ENCODE results near the gene ANKRD30A. TPM values are rescaled to one million over a fixed set of nuclear protein-coding genes. Genes with fewer than 3 reads are reported as not detected.
"Not testable (repeated sequence)": the region's sequence is repeated elsewhere in the genome, so short reads cannot be mapped to it uniquely, and the experiment has no call there.

The ANKRD30A gene
- total RNA-seq, 2 experiments from 2014 or later, result not detected

DNA sequence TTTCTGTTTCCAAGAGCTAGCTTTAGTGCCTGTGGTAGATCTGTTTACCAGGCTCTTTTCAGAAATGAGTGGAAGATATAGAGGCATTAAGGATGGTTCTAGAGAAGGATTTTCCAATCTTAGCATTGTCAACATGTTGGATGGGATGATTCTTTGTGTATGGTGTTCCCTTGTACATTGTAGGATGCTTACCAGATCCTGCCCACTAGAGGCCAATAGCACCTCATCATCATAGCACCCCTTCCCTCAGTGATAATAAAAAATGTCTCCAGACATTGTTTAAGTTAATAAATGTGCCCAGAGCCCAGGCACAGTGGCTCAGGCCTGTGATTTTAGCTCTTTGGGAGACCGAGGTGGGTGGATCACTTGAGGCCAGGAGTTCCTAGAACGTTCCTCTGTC lies 121.2 kb downstream of the ANKRD30A start:
- POLR2A ChIA-PET, result no interaction called here
- CTCF ChIA-PET, result no interaction called here

DNA sequence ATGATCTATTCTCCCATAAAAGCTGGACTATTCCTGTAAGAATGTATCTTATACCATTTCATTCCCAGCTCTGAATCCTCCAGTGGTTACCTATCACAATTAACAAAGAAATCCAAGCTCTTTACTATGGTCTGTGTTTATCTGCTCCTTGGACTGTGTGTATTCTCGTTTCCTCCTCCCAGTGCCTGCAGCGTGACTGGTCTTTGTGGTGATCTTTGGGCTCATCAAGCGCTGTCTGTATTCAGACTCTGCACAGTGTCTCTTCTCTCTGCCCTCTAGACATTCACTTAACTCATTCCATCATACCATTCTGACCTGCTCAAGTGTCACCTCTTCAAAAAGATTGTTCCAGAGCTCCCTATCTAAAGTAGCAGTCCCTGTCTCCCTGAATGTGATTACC lies 130.4 kb downstream of the ANKRD30A start:
- CTCF ChIA-PET, POLR2A ChIA-PET: not testable (repeated sequence)

DNA sequence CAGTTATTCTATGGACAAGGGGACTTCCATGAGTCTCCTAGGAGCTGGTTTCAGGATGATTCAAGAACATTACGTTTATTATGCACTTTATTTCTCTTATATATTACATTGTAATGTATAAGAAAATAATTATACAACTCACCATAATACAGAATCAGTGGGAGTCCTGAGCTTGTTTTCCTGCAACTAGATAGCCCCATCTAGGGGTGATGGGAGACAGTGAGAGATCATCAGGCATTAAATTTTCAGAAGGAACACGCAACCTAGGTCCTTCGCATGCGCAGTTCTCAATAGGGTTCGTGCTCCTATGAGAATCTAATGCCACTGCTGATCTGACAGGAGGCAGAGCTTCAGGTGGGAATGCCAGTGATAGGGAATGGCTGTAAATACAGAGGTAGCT lies 137.9 kb downstream of the ANKRD30A start:
- ChIA-PET CTCF (no interaction called here), POLR2A (no interaction called here)

DNA sequence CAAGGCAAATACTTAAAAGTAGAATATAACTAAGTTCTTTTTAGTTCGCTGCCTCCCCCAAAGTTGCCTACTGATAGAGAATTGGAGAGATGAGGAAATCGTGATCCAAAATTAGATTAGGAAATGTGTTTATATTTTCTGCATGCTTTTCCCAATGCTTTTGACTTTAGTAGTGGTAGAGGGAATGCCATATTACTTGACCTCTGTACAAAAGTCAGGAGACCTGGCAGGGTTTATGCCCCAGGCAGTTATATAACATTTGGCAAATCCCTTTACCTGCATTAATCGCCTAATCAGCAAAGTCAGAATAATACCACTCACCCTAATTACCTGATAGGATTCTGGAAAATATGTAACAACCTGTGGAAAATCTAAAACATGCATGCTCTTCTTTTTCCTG lies 142.9 kb downstream of the ANKRD30A start:
- CTCF ChIA-PET, result no interaction called here
- POLR2A ChIA-PET, result no interaction called here

DNA sequence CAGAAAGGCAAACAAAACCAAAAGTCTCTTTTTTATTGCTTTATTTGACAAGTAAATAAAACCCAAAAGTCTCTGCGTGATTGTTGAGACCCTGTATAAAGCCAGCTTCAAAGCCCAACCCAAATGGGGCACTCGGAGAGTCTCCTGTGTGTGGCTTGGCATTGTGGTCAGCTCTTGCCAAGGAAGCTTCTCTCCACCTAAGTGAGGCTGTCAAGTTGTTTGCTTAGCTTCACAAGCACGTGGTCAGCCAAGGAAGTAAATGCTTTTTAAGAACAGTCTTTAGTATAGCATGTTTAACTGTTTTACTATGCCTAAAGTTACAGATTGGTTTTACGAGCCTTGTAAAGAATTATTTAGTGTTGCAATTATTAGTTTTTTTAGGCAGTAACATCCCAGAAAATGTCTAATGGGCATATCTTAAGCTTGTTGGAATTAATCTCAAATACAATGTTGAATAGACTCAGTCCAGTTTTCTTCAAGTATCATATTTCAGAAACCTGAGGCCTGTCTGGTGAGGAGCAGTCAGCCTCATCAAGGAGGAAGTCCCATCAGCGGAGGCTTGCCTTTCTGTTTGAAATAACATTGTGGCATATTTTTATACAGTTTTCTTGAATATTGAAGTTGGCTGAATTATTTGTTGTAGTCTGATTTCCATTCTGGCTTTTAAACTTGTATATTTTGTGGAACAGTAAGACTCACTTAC lies 144.3 kb downstream of the ANKRD30A start:
- ChIA-PET POLR2A (no interaction called here), CTCF (no interaction called here)

DNA sequence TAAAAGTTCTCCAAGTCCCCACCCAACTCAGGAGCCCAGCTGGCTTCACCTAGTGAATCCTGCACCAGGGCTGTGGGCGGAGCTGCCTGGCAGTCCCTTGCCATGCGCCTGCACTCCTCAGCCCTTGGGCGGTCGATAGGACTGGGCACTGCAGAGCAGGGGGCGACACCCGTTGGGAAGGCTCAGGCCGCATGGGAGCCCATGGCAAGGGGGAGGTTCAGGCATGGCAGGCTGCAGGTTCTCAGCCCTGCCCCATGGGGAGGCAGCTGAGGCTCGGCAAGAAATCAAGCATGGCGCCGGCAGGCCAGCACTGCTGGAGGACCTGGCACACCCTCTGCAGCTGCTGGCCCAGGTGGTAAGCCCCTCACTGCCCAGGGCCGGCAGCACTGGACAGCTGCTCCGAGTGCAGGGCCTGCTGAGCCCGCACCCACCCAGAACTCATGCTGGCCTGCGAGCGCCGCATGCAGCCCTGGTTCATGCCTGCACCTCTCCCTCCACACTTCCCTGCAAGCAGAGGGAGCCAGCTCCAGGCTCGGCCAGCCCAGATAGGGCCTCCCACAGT lies 149.9 kb downstream of the ANKRD30A start:
- POLR2A ChIA-PET, result no interaction called here

DNA sequence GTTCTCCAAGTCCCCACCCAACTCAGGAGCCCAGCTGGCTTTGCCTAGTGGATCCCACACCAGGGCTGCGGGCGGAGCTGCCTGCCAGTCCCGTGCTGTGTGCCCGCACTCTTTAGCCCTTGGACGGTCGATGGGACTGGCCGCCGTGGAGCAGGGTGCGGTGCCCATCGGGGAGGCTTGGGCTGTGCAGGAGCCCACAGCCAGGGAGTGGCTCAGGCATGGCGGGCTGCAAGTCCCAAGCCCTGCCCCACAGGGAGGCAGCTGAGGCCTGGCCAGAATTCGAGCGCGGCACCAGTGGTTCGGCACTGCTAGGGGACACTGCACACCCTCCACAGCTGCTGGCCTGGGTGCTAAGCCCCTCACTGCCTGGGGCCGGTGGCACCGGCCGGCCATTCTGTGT lies 159.7 kb downstream of the ANKRD30A start:
- POLR2A ChIA-PET, result no interaction called here

More for the DNA sequence above, 149.9 kb downstream of the ANKRD30A start:
- CTCF ChIA-PET, result interaction anchor here (0.7 kb wide), 1 partner anchor 447 kb away, joined by 3 read pairs; no protein-coding TSS in a partner anchor

DNA sequence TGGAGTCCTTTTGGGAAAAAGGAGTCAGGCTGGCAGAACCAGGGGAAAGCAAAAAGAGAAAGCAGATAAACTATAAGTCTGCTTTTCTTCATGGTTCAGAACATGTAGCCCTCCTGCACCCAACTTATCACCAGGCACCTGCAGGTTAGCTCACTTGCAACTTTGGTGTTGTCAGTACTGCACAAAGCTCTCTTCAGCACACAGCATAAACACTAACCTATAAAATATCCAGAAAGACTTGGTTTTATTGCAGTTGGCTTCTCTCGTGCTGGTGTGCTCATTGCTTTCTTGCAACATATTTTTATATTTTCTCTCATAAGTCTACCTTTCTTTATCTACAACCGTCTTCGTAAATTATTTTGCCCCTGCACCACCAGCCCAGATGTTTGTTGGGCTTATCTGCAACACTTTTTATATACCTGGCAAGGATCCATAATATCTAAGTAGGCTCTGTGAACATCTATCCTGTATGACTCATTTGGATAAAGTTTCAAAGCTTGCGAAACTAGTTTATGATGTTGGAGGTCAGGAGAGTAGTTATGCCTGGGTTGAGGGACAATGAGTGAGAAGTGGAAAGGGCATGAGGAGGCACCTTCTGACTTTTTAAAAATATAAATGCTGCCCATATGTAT lies 164.6 kb downstream of the ANKRD30A start:
- ChIA-PET CTCF (no interaction called here), POLR2A (no interaction called here)

More for the DNA sequence above, 159.7 kb downstream of the ANKRD30A start:
- CTCF ChIA-PET, result no interaction called here

DNA sequence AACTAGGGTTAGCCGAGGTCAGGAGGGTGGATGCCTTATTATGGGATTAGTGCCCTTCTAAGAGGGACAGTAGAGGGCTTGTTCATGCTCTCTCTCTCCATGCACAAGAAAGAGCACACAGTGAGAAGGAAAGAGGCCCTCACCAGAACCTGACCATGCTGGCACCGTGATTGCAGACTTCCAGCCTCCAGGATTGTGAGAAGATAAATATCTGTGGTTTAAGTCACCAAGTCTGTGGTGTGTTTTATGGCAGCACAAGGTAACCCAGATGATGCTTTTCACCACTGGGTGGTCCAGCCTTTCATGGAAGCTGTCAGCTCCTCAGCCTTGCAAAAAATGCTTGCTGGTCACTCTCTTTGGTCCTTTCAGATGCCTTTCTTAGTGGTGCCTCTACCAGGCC lies 175.9 kb downstream of the ANKRD30A start:
- ChIA-PET POLR2A (no interaction called here), CTCF (no interaction called here)

DNA sequence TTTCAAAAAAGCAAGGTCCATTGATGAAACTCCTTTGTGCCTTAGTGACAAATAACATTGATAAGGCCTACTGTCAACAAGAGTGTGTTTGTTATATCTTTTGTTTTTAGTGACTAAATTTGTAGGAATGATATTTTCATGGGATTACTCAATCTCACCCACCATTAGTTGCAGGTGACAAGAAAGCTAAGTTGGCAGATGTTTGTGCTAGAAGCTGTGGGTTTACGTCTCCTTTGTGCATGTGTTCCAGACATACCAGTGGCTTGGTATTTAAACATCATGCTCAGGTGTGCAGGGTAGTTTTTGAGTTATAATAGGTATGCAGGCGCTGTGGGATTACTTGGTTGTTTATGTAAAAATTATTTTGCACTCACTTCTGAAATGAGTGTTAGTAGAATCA lies 178.6 kb downstream of the ANKRD30A start:
- ChIA-PET POLR2A (no interaction called here), CTCF (no interaction called here)

DNA sequence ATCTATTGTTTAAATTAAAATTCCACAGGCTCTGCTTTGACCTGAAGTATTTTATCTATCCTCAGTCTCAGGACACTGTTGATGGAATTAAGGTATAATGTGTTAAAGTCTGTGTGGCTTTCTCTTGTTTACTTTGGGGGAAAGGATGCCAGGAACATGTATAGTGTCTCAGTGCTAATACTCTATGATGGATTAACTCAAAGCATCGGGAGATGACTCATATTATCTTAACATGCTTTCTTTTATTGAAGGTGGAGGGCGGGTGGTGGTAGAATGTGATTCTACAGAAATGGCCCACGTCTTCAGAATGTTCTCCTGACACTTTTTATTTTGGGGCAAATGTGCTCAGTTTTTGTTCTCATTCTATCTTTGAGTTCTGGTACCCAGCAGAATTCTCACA lies 189.0 kb downstream of the ANKRD30A start:
- ChIA-PET CTCF (no interaction called here), POLR2A (no interaction called here)

DNA sequence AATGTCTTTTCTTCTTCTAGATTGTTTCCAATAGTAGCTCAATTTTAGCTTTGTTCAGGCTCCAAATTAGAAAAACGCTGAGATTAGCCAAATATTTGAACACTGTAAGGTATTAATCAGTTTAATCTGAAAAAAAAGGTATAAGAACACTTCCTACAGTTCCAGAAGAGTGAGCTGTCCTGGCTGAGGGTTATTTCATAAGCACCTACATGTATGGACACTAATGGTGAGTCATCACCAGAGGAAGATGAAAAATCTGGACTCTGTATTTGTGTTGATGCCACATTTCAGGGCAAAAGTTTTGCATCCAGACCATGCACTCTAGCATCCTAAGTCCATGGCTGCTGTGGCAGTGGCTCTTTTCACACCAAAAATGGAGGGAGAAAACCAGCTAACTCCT lies 189.5 kb downstream of the ANKRD30A start:
- CTCF ChIA-PET, result no interaction called here
- POLR2A ChIA-PET, result no interaction called here

DNA sequence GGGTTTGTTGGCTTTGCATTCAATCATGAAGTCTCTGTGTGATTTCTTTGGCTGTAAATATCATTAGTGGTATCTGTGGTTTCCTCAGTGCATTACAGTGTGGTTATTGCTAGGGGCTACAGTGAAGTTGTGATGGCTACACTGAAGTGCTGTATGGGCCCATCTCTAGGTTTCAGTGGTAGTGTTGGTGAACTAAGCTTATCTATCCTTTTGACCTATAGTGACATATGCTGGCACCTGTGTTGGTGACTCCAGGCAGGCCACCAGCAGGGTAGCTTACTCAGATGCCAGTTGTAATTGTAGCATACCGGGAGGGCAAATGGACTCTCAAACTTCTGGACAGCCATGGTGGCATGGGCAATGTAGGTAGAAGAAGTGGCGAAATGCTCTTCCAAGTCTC lies 219.0 kb downstream of the ANKRD30A start:
- ChIA-PET POLR2A (no interaction called here), CTCF (no interaction called here)

DNA sequence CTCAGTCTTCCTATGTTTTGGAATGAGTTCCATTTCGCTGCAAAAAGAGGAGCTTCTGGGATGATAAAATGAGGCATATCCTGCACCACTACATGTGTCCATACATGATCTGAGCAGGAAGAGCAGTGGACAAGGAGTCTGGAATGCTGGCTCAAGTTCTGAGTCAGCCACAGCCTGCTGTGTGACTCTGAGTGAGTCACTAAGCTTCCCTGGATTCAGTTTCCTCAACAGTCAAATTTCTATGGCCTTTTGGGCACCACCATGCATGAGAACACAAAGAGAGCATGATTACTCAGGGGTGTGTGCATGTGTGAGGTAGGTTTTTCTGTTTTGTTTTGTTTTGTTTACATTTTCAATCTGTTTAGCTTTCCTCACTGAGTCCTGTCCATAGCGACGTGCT lies 254.6 kb downstream of the ANKRD30A start:
- CTCF ChIA-PET, result no interaction called here

DNA sequence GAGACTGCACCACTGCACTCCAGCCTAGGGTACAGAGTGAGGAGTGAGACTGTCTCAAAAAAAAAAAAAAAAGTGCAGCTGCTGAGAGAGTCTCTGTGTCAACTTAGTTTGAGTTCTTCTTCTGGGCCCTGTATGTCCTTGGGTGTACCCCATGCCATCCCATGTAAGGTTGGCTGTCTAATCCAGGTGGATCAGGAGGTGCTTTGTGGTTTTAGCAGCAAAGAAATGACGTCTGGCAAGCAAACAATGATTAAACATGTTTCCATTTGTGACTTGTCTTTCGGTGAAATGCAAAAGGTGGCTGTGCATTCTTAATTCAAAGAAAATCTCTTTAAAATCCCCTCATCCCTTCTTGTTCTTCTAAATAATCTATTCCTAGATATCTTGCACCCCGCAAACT lies 255.9 kb downstream of the ANKRD30A start:
- POLR2A ChIA-PET, result no interaction called here
- CTCF ChIA-PET, result no interaction called here

More for the DNA sequence above, 254.6 kb downstream of the ANKRD30A start:
- POLR2A ChIA-PET, result no interaction called here

DNA sequence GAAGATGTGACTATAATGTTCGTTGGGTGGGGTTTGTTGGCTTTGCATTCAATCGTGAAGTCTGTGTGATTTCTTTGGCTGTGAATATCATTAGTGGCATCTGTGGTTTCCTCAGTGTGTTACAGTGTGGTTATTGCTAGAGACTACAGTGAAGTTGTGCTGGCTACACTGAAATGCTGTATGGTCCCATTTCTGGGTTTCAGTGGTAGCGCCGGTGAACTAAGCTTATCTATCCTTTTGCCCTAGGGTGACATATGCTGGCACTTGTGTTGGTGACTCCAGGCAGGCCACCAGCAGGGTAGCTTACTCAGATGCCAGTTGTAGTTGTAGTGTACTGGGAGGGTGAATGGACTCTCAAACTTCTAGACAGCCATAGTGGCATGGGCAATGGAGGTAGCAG lies 259.5 kb downstream of the ANKRD30A start:
- CTCF ChIA-PET, result no interaction called here
- POLR2A ChIA-PET, result no interaction called here

DNA sequence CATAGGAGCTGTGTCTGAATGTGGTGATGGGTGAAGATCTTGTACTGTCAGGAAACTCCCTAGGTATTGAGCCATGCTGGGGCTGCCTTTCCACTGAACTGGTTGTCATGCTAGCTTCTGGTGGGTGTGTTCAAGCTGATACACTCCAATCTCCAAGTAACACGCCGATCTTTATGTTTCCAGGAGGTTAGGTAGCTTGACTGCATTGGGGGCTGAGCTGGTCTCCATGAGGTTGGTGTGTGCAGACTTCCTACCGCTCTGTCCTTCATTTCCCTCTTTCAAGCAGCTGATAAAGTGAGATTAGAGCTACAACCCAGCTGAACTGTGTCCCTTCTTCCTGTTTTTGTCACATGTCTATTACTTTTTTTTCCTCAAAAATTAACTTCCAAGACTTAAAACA lies 265.5 kb downstream of the ANKRD30A start:
- CTCF ChIA-PET, result no interaction called here
- POLR2A ChIA-PET, result no interaction called here

DNA sequence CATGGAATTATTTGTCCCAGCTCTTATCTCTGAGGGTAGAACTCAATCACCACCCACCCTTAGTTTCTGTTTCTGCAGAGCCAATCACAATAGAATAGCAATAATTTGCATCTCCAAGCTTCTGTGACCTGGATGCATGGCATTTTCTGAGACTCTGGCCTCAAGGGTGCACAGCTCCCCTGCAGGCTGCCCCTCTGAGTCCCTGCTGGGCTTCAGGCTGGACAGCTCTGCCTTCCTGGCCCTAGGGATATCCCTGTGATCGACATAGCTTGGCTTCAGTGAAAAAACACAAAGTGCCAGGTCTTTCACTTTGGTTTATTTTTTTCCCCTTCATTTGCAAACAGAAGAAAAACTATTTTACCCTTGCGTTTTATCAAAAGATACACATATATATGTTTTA lies 275.4 kb downstream of the ANKRD30A start:
- POLR2A ChIA-PET, result not testable (repeated sequence)

DNA sequence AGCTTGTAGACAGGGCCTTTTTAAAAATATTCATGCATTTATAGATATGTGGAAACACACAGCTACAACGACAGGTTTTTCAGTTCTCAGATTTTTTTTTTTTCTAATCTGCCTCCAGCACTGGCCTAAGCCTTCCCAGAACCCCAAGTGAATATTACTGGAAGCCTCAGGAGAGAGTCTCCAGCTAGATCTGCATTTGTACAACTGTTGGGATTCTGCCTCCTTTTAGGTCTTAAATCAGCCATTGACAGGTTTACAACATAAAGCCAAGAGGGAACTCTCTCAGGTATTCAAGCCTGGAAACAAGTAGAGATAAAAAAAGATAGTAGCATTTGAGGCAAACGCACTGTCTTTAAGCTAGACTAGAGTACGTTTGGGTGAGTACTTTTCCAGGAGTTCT lies 275.8 kb downstream of the ANKRD30A start:
- ChIA-PET POLR2A (no interaction called here), CTCF (no interaction called here)

More for the DNA sequence above, 275.4 kb downstream of the ANKRD30A start:
- CTCF ChIA-PET, result not testable (repeated sequence)

DNA sequence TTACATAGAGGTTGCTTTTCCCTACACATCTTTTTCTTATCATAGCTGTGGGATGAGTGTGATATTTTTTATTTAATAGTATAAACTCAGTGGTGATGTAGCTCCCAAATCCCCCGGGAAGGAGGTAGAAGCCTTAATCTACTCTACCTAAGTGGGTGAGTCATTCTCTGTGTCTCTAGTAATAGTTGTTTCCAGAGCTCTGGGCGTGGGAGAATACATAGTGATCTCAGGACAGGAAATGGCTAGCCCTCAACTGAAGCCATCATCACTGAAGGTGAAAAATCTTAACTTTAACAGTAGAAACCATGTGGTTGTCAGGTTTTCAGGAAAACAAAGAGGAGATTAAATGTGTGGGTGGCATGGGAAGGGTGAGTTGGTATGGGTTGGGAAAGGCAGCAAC lies 278.4 kb downstream of the ANKRD30A start:
- POLR2A ChIA-PET, result no interaction called here

More for the DNA sequence above, 278.4 kb downstream of the ANKRD30A start:
- CTCF ChIA-PET, result no interaction called here
